C4-2B (cell line): ENCODE data around the gene STAMBPL1.
"Not testable (repeated sequence)": the region's sequence is repeated elsewhere in the genome, so short reads cannot be mapped to it uniquely, and the experiment has no call there.

Experiments used
- ZFX ChIP-seq: fragments of 450-650 bp; IDR thresholded peaks from 2 replicates; pipeline ENCODE4 v1.6.1; 2017
- TF ChIP-seq, protein P1 (sequence below): fragments of 450-650 bp; conservative IDR thresholded peaks from 2 replicates; pipeline ENCODE4 v1.5.1; 2017; ENCODE audit warnings: mild to moderate bottlenecking

DNA sequence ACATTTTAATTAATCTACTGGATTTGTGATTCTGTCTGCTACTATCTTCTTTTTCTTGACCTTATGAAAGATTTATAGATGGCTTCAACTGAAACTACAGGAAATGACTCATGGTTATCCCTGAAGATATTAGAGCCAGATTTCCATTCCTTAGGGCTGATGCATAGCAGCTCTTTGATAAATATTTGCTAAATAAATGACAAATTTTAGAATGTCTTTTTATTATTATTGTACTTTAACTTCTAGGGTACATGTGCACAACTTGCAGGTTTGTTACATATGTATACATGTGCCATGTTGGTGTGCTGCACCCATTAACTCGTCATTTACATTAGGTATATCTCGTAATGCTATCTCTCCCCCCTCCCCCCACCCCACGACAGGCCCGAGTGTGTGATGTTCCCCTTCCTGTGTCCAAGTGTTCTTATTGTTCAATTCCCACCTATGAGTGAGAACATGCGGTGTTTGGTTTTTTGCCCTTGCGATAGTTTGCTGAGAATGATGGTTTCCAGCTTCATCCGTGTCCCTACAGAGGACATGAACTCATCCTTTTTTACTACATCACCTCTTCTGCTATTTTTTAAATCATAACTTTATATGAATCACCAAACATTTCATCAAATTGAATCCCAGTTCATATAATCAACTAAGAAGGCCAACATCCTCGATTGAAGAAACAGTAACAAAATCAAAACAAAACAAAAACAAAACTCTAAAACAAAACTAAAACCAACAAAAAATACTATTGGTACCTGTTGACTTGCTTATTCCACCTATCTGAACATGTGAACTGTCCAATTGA lies 2.8 kb downstream of the STAMBPL1 start:
- TF ChIP-seq, protein P1, sequence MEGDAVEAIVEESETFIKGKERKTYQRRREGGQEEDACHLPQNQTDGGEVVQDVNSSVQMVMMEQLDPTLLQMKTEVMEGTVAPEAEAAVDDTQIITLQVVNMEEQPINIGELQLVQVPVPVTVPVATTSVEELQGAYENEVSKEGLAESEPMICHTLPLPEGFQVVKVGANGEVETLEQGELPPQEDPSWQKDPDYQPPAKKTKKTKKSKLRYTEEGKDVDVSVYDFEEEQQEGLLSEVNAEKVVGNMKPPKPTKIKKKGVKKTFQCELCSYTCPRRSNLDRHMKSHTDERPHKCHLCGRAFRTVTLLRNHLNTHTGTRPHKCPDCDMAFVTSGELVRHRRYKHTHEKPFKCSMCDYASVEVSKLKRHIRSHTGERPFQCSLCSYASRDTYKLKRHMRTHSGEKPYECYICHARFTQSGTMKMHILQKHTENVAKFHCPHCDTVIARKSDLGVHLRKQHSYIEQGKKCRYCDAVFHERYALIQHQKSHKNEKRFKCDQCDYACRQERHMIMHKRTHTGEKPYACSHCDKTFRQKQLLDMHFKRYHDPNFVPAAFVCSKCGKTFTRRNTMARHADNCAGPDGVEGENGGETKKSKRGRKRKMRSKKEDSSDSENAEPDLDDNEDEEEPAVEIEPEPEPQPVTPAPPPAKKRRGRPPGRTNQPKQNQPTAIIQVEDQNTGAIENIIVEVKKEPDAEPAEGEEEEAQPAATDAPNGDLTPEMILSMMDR: not testable (repeated sequence)
- not testable (repeated sequence) for TF ChIP-seq ZFX
